Effector memory CD4-positive, alpha-beta T cell (primary cell): Measurements from ENCODE around the gene MECP2.

Source experiments
- DNase-seq, 3 donors: peaks; one replicate each; pipeline ENCODE4 v3.0.0-alpha.2; 2020
- H3K27ac ChIP-seq: 2 replicates; pipeline ENCODE4 v1.7.0; 2013; ENCODE audit warnings: mild to moderate bottlenecking, low read length, moderate library complexity; ENCODE audit not compliant: insufficient read depth, poor library complexity, severe bottlenecking
- H3K27me3 ChIP-seq: replicated peaks from 2 replicates; pipeline ENCODE4 v1.7.0; 2013; ENCODE audit warnings: mild to moderate bottlenecking, low read length; ENCODE audit not compliant: insufficient read depth, control insufficient read depth, poor library complexity, severe bottlenecking
- H3K36me3 ChIP-seq: 2 replicates; pipeline ENCODE4 v1.7.0; 2013; ENCODE audit warnings: mild to moderate bottlenecking, low read length, moderate library complexity; ENCODE audit not compliant: control insufficient read depth, insufficient read depth
- H3K4me1 ChIP-seq: 2 replicates; pipeline ENCODE4 v1.7.0; 2013; ENCODE audit warnings: low read length, mild to moderate bottlenecking; ENCODE audit not compliant: control insufficient read depth, insufficient read depth, poor library complexity, severe bottlenecking
- H3K4me3 ChIP-seq: 2 replicates; pipeline ENCODE4 v1.7.0; 2013; ENCODE audit warnings: low read length, low read depth, mild to moderate bottlenecking; ENCODE audit not compliant: insufficient read depth, poor library complexity, severe bottlenecking
- H3K9me3 ChIP-seq: 2 replicates; pipeline ENCODE4 v1.7.0; 2013; ENCODE audit warnings: mild to moderate bottlenecking, low read length, moderate library complexity; ENCODE audit not compliant: control insufficient read depth

MECP2 gene

GRCh38 chrX:154132366-154132765 is 34.8 kb upstream of the MECP2 start:
- Histone ChIP-seq H3K9me3 (no peaks in the 10 kb centered on the region), H3K4me3 (no peak overlapping the region), H3K27me3 (no peaks in the 10 kb centered on the region), H3K36me3 (no peaks in the 10 kb centered on the region), H3K4me1 (peaks cover 13% of the 10 kb centered on the region), H3K27ac (no peak overlapping the region)
- DNase-seq = no peak

GRCh38 chrX:154131955-154132354 is 34.4 kb upstream of the MECP2 start:
- no peak for DNase-seq
- no peak overlapping the region for H3K27ac ChIP-seq
- no peaks in the 10 kb centered on the region for H3K36me3 ChIP-seq
- H3K4me1 ChIP-seq = peaks cover 12% of the 10 kb centered on the region
- no peaks in the 10 kb centered on the region for H3K9me3 ChIP-seq
- no peak overlapping the region for H3K4me3 ChIP-seq
- no peaks in the 10 kb centered on the region for H3K27me3 ChIP-seq

- Histone ChIP-seq H3K9me3 (no peaks in the 10 kb centered on the region), H3K27me3 (no peaks in the 10 kb centered on the region), H3K4me1 (peaks cover 9% of the 10 kb centered on the region), H3K36me3 (no peaks in the 10 kb centered on the region), H3K27ac (no peak overlapping the region), H3K4me3 (no peak overlapping the region)
- DNase-seq = no peak
Observed at GRCh38 chrX:154126101-154126500, 28.6 kb upstream of the MECP2 start.

GRCh38 chrX:154125391-154126040 is 28.0 kb upstream of the MECP2 start:
- Histone ChIP-seq H3K9me3 (no peaks in the 10 kb centered on the region), H3K4me3 (no peak overlapping the region), H3K27ac (no peak overlapping the region), H3K27me3 (no peaks in the 10 kb centered on the region), H3K36me3 (no peaks in the 10 kb centered on the region), H3K4me1 (peaks cover 9% of the 10 kb centered on the region)
- DNase-seq = no peak

- peak; percentile 14 to 34 (median 18) for DNase-seq
- no peak overlapping the region for H3K27ac ChIP-seq
- H3K27me3 ChIP-seq = no peaks in the 10 kb centered on the region
- H3K4me1 ChIP-seq = peaks cover 9% of the 10 kb centered on the region
- H3K4me3 ChIP-seq = no peak overlapping the region
- H3K36me3 ChIP-seq = no peaks in the 10 kb centered on the region
- H3K9me3 ChIP-seq = no peaks in the 10 kb centered on the region
Observed at GRCh38 chrX:154123241-154124219, 26.0 kb upstream of the MECP2 start.

- DNase-seq = no peak
- H3K27ac ChIP-seq = no peak overlapping the region
- H3K9me3 ChIP-seq = no peaks in the 10 kb centered on the region
- H3K4me1 ChIP-seq = peaks cover 9% of the 10 kb centered on the region
- no peaks in the 10 kb centered on the region for H3K27me3 ChIP-seq
- no peaks in the 10 kb centered on the region for H3K36me3 ChIP-seq
- no peak overlapping the region for H3K4me3 ChIP-seq
Observed at GRCh38 chrX:154121961-154122360, 24.4 kb upstream of the MECP2 start.

- H3K4me3 ChIP-seq = no peak overlapping the region
- H3K27ac ChIP-seq = no peak overlapping the region
- no peaks in the 10 kb centered on the region for H3K27me3 ChIP-seq
- no peaks in the 10 kb centered on the region for H3K36me3 ChIP-seq
- DNase-seq = no peak
- H3K9me3 ChIP-seq = no peaks in the 10 kb centered on the region
- peaks cover 9% of the 10 kb centered on the region for H3K4me1 ChIP-seq
Observed at GRCh38 chrX:154121207-154121606, 23.7 kb upstream of the MECP2 start.

- no peaks in the 10 kb centered on the region for H3K9me3 ChIP-seq
Observed at GRCh38 chrX:154120567-154120966, 23.1 kb upstream of the MECP2 start.

GRCh38 chrX:154117566-154117965 is 20.0 kb upstream of the MECP2 start:
- Histone ChIP-seq H3K27me3 (no peaks in the 10 kb centered on the region), H3K4me3 (no peak overlapping the region), H3K9me3 (no peaks in the 10 kb centered on the region), H3K27ac (no peak overlapping the region), H3K36me3 (no peaks in the 10 kb centered on the region), H3K4me1 (no peaks in the 10 kb centered on the region)
- DNase-seq = no peak

More at GRCh38 chrX:154120567-154120966, 23.1 kb upstream of the MECP2 start:
- no peak overlapping the region for H3K4me3 ChIP-seq
- H3K27me3 ChIP-seq = no peaks in the 10 kb centered on the region
- no peaks in the 10 kb centered on the region for H3K36me3 ChIP-seq
- peaks cover 6% of the 10 kb centered on the region for H3K4me1 ChIP-seq
- no peak for DNase-seq
- no peak overlapping the region for H3K27ac ChIP-seq
